MM.1S (cell line): ENCODE measurements around the gene EVX1.

ENCODE experiments used
- DNase-seq: peaks from one replicate; pipeline ENCODE4 v3.0.0-alpha.2; 2015
- H2AFZ ChIP-seq: fragments of 300-600 bp; sonication (generic); 2 replicates; pipeline ENCODE4 v1.6.0; 2016; ENCODE audit warnings: antibody characterized with exemption, low read length
- H3F3A ChIP-seq: fragments of 300-600 bp; sonication (generic); 2 replicates; pipeline ENCODE4 v1.6.1; 2016; ENCODE audit warnings: mild to moderate bottlenecking, antibody characterized with exemption, low read length, moderate library complexity, mixed read lengths; ENCODE audit not compliant: insufficient read depth
- H3K27ac ChIP-seq: fragments of 300-600 bp; sonication (generic); 2 replicates; pipeline ENCODE4 v1.5.1; 2016; ENCODE audit warnings: mild to moderate bottlenecking, low read length
- H3K27me3 ChIP-seq: fragments of 300-600 bp; sonication (generic); replicated peaks from 2 replicates; pipeline ENCODE4 v1.6.0; 2016; ENCODE audit warnings: low read length; ENCODE audit not compliant: insufficient read depth
- H3K36me3 ChIP-seq: fragments of 300-600 bp; sonication (generic); replicated peaks from 2 replicates; pipeline ENCODE4 v1.6.1; 2016; ENCODE audit warnings: mild to moderate bottlenecking, low read length, mixed read lengths; ENCODE audit not compliant: insufficient read depth
- H3K4me1 ChIP-seq: fragments of 300-600 bp; sonication (generic); 2 replicates; pipeline ENCODE4 v1.6.1; 2016; ENCODE audit warnings: low read length, mixed read lengths
- H3K4me2 ChIP-seq: fragments of 300-600 bp; sonication (generic); 2 replicates; pipeline ENCODE4 v1.6.0; 2016; ENCODE audit warnings: low read depth, low read length
- H3K4me3 ChIP-seq: fragments of 300-600 bp; sonication (generic); 2 replicates; pipeline ENCODE4 v1.5.1; 2016; ENCODE audit warnings: low read length, mixed read lengths
- H3K79me2 ChIP-seq: fragments of 300-600 bp; sonication (generic); 2 replicates; pipeline ENCODE4 v1.6.1; 2016; ENCODE audit warnings: mixed run types, low read length, mixed read lengths
- H3K9ac ChIP-seq: fragments of 300-600 bp; sonication (generic); 2 replicates; pipeline ENCODE4 v1.6.1; 2016; ENCODE audit warnings: low read length, mixed read lengths
- H3K9me2 ChIP-seq: fragments of 300-600 bp; sonication (generic); replicated peaks from 2 replicates; pipeline ENCODE4 v1.6.1; 2016; ENCODE audit warnings: mild to moderate bottlenecking, low read length, mixed read lengths; ENCODE audit not compliant: insufficient read depth
- H3K9me3 ChIP-seq: fragments of 300-600 bp; sonication (generic); replicated peaks from 2 replicates; pipeline ENCODE4 v1.6.1; 2016; ENCODE audit warnings: mild to moderate bottlenecking, low read length, mixed read lengths; ENCODE audit not compliant: insufficient read depth
- H4K20me1 ChIP-seq: fragments of 300-600 bp; sonication (generic); 2 replicates; pipeline ENCODE4 v1.6.1; 2016; ENCODE audit warnings: mild to moderate bottlenecking, low read length, moderate library complexity, mixed read lengths; ENCODE audit not compliant: insufficient read depth
- EZH2 ChIP-seq: fragments of 300-600 bp; sonication (generic); optimal IDR thresholded peaks from 2 replicates; pipeline ENCODE3; 2017; ENCODE audit warnings: low read depth, mild to moderate bottlenecking, antibody characterized with exemption, low read length, mixed read lengths
- EZH2phosphoT487 ChIP-seq: fragments of 300-600 bp; sonication (generic); IDR thresholded peaks from 2 replicates; pipeline ENCODE4 v1.6.1; 2018; ENCODE audit warnings: antibody characterized with exemption, low read length
- TF ChIP-seq, protein P1 (sequence below): fragments of 300-600 bp; sonication (generic); IDR thresholded peaks from 2 replicates; pipeline ENCODE4 v1.5.1; 2016; ENCODE audit warnings: antibody characterized with exemption, low read length, mixed read lengths

Gene EVX1

DNA sequence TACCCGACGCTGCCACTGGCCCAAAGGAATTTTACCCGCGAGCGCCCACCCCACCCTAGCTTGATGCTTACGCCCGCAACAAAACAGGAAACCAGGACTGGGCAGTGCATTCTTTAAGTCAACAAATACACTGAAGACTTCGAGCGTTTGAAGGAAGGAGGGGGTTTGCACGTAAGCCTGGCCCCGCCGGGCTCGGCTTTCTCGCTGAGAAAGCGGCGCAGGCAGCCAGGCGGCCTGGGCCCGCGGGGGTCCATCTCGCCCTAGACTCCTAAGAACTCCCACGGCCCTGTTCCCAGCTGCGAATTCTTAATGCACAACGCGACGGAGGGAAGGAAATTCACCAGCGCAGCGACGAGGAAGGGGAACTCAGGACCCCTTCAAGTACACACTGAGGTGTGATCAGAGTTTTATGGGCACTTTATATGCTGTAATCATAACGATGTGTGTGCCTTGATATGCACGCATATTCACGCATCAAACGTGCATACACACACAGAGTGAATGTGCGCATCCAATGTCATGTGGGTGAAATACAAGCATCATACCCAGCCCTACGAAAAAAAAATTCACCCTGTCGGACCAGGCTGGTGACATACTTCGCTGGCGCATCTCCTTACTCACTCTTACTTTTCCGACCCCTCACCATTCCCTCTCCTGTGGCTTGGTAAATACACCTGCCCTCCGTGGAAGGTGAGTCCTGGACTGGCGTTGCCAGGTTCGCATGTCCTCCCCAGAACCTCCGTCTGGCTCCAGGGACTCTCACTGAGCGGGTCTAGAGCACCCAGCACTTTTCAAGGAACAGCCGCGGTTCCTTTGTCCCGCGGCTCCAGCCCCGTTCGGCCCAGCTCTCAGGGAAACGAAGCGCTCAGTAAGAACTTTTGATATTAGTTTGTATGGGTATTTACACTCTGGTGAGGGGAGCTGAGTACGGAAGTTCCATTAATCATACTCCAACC, 37.0 kb upstream of the EVX1 start:
- DNase-seq = no peak
- Histone ChIP-seq H4K20me1 (no peaks in the 10 kb centered on the region), H2AFZ (no peak overlapping the region), H3K9ac (no peak overlapping the region), H3K4me1 (no peaks in the 10 kb centered on the region), H3K36me3 (no peaks in the 10 kb centered on the region), H3K4me2 (no peak overlapping the region), H3K4me3 (no peak overlapping the region), H3K27me3 (peaks cover 51% of the 10 kb centered on the region), H3K9me2 (no peaks in the 10 kb centered on the region), H3K27ac (no peak overlapping the region), H3K79me2 (no peaks in the 10 kb centered on the region), H3K9me3 (no peaks in the 10 kb centered on the region), H3F3A (no peaks in the 10 kb centered on the region)
- TF ChIP-seq EZH2phosphoT487 = no peak
- no peak for TF ChIP-seq EZH2
- TF ChIP-seq, protein P1, sequence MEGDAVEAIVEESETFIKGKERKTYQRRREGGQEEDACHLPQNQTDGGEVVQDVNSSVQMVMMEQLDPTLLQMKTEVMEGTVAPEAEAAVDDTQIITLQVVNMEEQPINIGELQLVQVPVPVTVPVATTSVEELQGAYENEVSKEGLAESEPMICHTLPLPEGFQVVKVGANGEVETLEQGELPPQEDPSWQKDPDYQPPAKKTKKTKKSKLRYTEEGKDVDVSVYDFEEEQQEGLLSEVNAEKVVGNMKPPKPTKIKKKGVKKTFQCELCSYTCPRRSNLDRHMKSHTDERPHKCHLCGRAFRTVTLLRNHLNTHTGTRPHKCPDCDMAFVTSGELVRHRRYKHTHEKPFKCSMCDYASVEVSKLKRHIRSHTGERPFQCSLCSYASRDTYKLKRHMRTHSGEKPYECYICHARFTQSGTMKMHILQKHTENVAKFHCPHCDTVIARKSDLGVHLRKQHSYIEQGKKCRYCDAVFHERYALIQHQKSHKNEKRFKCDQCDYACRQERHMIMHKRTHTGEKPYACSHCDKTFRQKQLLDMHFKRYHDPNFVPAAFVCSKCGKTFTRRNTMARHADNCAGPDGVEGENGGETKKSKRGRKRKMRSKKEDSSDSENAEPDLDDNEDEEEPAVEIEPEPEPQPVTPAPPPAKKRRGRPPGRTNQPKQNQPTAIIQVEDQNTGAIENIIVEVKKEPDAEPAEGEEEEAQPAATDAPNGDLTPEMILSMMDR = no peak

DNA sequence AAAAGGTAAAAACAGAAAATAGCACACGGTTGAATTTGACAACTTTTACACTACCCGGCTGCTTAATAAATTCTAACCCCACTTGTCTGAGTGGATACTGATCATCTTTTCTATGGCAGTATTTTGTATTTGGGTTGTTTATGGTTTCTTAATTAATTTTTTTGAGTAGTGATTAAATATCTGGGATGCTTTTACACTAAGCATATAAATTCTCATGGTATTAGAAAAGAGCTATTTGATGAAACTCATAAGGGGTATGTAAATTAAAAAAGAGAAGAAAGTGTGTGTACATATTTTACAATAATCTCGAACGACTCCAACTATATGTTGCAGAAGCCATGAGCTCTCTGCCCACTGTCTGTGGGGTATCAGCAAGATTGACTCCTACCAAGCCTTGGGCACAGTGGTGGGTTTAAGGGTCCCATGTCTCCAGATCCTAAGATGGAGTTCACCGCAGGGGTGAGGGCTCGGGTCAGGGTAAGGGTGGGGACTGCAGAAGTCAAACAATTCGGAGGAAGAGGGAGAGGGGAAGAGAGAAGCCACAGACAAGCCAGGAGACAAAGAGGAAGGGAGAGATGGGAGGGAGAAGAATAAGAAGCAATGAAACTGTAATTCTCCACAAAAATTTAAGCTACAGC, 35.1 kb upstream of the EVX1 start:
- Histone ChIP-seq H3K79me2 (no peaks in the 10 kb centered on the region), H3K27me3 (peaks cover 32% of the 10 kb centered on the region), H3K36me3 (no peaks in the 10 kb centered on the region), H3K9me2 (no peaks in the 10 kb centered on the region), H3F3A (no peaks in the 10 kb centered on the region), H3K9ac (no peak overlapping the region), H3K4me2 (no peak overlapping the region), H3K9me3 (no peaks in the 10 kb centered on the region), H4K20me1 (no peaks in the 10 kb centered on the region), H3K4me1 (no peaks in the 10 kb centered on the region), H3K27ac (no peak overlapping the region), H3K4me3 (no peak overlapping the region), H2AFZ (no peak overlapping the region)
- no peak for DNase-seq
- TF ChIP-seq, protein P1 = no peak
- TF ChIP-seq EZH2 = no peak
- TF ChIP-seq EZH2phosphoT487 = no peak

DNA sequence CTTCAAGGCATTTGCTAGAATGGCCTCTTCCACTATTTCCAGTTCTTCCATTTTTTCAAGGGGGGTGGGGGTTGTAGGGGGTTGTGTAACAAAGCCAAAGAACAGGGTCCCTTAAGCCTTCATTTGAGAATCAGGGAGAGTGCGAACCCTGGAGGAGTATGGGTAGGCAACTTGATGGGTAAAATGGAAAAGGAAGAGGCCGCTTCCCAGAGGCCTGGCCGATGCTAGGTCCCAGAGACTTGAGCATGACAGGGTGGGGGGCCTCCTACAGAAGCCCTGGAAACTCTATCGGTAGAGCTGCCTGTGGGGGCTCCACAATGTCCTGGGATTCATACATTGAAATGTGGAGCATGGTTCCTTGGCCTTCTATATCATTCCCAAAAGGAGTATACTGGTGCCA, 33.6 kb upstream of the EVX1 start:
- H3K9me3 ChIP-seq = no peaks in the 10 kb centered on the region
- no peaks in the 10 kb centered on the region for H3K4me1 ChIP-seq
- no peak overlapping the region for H3K4me2 ChIP-seq
- H3F3A ChIP-seq = no peaks in the 10 kb centered on the region
- no peak overlapping the region for H2AFZ ChIP-seq
- TF ChIP-seq EZH2 = no peak
- TF ChIP-seq EZH2phosphoT487 = no peak
- TF ChIP-seq, protein P1 = no peak
- DNase-seq = no peak
- H3K79me2 ChIP-seq = no peaks in the 10 kb centered on the region
- H3K27ac ChIP-seq = no peak overlapping the region
- H3K36me3 ChIP-seq = no peaks in the 10 kb centered on the region
- H3K9ac ChIP-seq = no peak overlapping the region
- H4K20me1 ChIP-seq = no peaks in the 10 kb centered on the region
- H3K4me3 ChIP-seq = no peak overlapping the region
- H3K27me3 ChIP-seq = peaks cover 20% of the 10 kb centered on the region
- H3K9me2 ChIP-seq = no peaks in the 10 kb centered on the region
